ENCODE measurements around the gene WFIKKN1.

WFIKKN1 gene

GRCh38 chr16:675884-676564, 45.2 kb downstream of the WFIKKN1 start:
- no peak for DNase-seq

DNA sequence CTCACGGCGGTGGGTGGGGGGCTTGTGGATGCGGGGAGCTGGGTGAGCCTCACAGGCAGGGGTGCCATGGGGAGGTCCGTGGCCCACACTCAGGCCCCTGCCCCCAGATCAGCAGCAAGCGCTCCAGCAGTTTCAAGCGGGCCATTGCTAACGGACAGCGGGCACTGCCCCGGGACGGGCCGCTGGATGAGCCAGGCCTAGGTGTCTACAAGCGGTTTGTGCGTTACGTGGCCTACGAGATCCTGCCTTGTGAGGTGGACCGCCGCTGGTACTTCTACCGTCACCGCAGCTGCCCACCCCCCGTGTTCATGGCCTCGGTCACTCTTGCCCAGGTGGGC, 45.7 kb downstream of the WFIKKN1 start:
- no peak for DNase-seq

GRCh38 chr16:676913-677312, 46.1 kb downstream of the WFIKKN1 start:
- no peak for DNase-seq

- DNase-seq = no peak
Observed at GRCh38 chr16:677316-678190, 46.8 kb downstream of the WFIKKN1 start.

- no peak for DNase-seq
Observed at GRCh38 chr16:678209-678857, 47.5 kb downstream of the WFIKKN1 start.

DNA sequence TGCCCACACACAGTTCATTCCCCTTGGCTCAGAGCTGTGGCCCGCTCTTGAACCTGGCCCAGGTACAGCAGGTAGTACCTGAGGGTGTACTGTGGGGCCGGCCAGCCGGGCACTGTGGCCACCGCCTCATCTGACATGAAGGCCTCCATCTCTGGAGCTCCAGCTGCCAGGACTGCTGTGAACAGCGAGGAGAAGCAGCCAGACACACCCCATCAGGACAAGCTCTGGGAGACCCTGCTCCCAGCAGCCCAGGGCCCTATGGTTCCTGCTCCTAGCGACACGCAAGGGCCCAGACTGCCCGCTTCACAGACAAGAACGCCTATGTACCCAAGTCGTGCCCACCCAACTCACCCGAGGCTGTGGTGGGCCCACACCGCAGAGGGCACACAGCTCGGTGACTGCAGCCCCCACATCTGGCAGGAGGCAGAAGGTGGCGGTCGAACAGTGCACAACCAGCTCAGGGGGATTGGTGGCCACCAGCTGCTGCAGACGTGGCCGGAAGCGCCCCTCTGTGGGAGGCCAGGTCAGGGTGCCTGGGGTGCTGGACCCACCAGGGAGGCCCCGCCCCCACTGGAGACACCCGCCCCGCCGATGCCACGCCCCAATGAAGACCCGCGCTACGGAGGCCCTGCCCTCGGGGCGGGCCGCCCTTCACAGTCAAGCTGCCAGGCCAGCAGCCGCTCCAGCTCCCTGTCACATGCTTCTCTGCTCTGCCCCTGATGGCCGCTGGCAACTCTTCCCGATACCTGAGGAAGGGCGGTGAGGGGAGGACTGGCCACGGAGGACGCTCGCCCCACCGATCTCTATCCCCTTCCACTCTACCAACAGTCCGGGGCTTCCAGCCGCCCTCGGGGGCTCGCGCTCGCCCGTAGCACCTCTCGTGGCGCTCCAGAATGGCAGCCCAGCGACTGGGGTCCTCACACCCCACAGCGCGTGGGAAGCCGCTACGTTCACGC, 48.4 kb downstream of the WFIKKN1 start:
- peak; percentile 80 for DNase-seq

- peak; percentile 93 for DNase-seq
Observed at GRCh38 chr16:679814-680624, 49.2 kb downstream of the WFIKKN1 start, which contains the start of gene STUB1. TSS of gene STUB1 (plus strand) at chr16:680410. CDS start at chr16:680526, 116 bp downstream.

DNA sequence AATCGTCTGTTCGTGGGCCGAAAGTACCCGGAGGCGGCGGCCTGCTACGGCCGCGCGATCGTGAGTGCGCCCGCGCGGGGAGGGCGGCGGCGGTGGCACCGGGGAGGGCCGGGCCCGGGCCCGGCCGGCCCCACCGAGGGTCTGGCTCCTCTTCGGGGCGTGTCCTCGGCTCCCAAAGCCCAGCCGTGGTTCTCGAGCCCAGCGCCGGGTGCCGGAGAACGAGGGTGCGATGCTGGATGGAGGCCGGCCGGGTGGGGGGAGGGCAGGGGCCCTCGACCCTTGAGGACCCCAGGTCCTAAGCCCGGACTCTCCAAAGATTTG, 49.8 kb downstream of the WFIKKN1 start:
- no peak for DNase-seq

DNA sequence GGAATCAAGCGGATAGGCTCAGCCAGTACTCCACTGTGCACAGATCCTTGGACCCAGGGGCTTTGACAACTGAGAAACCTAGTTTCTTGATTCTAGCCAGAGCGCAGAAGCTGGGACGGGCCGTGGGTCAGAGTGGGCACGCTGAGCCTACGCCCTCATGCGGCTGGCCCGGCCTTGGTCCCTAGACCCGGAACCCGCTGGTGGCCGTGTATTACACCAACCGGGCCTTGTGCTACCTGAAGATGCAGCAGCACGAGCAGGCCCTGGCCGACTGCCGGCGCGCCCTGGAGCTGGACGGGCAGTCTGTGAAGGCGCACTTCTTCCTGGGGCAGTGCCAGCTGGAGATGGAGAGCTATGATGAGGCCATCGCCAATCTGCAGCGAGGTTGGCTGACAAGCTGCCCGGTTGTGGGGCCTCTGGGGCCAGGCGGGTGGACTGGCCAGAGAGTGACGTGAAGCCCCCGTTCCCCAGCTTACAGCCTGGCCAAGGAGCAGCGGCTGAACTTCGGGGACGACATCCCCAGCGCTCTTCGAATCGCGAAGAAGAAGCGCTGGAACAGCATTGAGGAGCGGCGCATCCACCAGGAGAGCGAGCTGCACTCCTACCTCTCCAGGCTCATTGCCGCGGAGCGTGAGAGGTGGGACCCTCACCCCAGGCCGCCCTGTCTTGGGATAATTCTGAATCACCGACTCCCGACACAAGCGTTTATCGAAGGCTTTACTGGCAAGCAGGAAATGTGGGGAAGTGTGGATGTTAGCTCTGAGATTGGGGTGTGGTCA, 50.4 kb downstream of the WFIKKN1 start:
- peak; percentile 60 for DNase-seq

GRCh38 chr16:681746-682427, 51.1 kb downstream of the WFIKKN1 start:
- DNase-seq = peak; percentile 23

DNA sequence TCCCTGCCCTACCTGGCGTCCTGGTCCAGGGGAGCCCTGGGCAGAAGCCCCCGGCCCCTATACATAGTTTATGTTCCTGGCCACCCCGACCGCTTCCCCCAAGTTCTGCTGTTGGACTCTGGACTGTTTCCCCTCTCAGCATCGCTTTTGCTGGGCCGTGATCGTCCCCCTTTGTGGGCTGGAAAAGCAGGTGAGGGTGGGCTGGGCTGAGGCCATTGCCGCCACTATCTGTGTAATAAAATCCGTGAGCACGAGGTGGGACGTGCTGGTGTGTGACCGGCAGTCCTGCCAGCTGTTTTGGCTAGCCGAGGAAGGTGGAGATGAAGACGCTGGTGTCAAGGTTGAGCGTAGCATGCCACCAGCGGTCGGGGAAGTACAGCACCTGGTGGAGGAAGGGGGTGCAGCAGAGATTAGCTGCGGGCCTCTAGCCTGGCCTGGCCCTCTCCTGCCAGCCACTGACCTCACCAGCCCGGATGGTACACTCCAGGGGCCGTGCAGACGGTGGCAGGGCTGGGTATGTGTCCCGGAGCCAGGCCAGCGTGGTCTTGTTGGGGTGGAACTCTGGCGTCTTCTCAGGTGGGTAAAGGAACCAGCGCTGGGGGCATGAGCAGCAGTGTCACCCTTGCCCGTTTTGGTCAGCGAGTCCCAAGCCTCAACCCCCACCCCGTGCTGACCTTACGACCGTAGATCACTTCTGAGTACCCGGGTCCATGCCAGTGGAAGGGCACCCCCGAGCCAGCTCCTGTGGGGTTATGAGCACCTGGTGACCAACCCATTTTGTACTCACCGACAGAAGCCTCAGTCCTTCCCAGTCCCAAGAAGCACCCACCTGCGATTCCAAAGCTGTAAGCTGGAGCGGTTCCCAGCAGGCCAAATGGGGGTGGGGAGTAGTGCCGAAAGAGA, 52.0 kb downstream of the WFIKKN1 start:
- no peak for DNase-seq

- DNase-seq = peak; percentile 46
Observed at GRCh38 chr16:683396-684070, 52.7 kb downstream of the WFIKKN1 start.

Measured in OCI-M1 (cell line).